ENCODE results near the gene TIMM17A.

- TF ChIP-seq CTCF (conservative IDR thresholded peaks at IDR 0.05; ENCODE audit: low read depth, low read length) (no peak), EZH2 (IDR thresholded peaks at IDR 0.05; ENCODE audit: borderline replicate concordance, low read depth, low read length, poor library complexity, severe bottlenecking) (no peak)
Measured at GRCh38 chr1:201912832-201913231, 42.5 kb upstream of the TIMM17A start.
